SK-N-SH (cell line): ENCODE measurements around the gene LZTFL1. TPM values are rescaled to one million over a fixed set of nuclear protein-coding genes. Genes with fewer than 3 reads are reported as not detected.

Experiments
- CTCF ChIA-PET: fragments of 300-600, 350-600 bp; formaldehyde crosslinking; extraction: SDS; loops from one replicate; lab custom pipeline; 2021; lab: Yijun Ruan, JAX
- POLR2A ChIA-PET: fragments of 350-600 bp; sonication (Branson Sonifier 250); formaldehyde crosslinking; extraction: SDS; loops from one replicate; lab custom pipeline; 2020; ENCODE audit warnings: antibody characterized with exemption, inconsistent platforms; lab: Yijun Ruan, JAX
- DNase-seq: peaks from one replicate; pipeline ENCODE4 v3.0.0; 2012
- H2AFZ ChIP-seq: fragments of 200-600 bp; sonication (generic); 2 replicates; pipeline ENCODE4 v1.8.1; 2016; ENCODE audit warnings: antibody characterized with exemption, mild to moderate bottlenecking, low read depth
- H3F3A ChIP-seq: fragments of 200-600 bp; sonication (generic); replicated peaks from 2 replicates; pipeline ENCODE3; 2016; ENCODE audit warnings: antibody characterized with exemption, mild to moderate bottlenecking; ENCODE audit not compliant: insufficient read depth
- H3K27ac ChIP-seq, 2 experiments: fragments of 200-500 bp in 1 of 2; fragments of 200-600 bp in 1 of 2; sonication (Bioruptor generic) in 1 of 2; sonication (generic), shearing (Covaris generic) in 1 of 2; 2 replicates each; pipeline versions ENCODE4 v1.5.1 to v1.6.1; 2014 to 2016; ENCODE audit warnings: low read depth in 2 of 2, inconsistent platforms in 1 of 2, low read length in 1 of 2, mild to moderate bottlenecking in 1 of 2, mixed read lengths in 1 of 2
- H3K27me3 ChIP-seq: fragments of 200-600 bp; sonication (generic), shearing (Covaris generic); 2 replicates; pipeline ENCODE4 v1.6.1; 2016; ENCODE audit warnings: mixed run types; ENCODE audit not compliant: insufficient read depth
- H3K36me3 ChIP-seq, 2 experiments: fragments of 200-500 bp in 1 of 2; fragments of 200-600 bp in 1 of 2; sonication (Bioruptor generic) in 1 of 2; sonication (generic) in 1 of 2; replicated peaks in 1 of 2; 2 replicates each; pipeline versions ENCODE3 to v1.5.1; 2014 to 2016; ENCODE audit warnings: low read length in 1 of 2, mild to moderate bottlenecking in 1 of 2; ENCODE audit not compliant: insufficient read depth in 2 of 2, control insufficient read depth in 1 of 2
- H3K4me1 ChIP-seq, 2 experiments: fragments of 200-500 bp in 1 of 2; fragments of 200-600 bp in 1 of 2; sonication (Bioruptor generic) in 1 of 2; sonication (generic), shearing (Covaris generic) in 1 of 2; 2 replicates each; pipeline versions ENCODE4 v1.5.1 to v1.6.1; 2014 to 2016; ENCODE audit warnings: low read depth in 1 of 2, low read length in 1 of 2, mixed run types in 1 of 2; ENCODE audit not compliant: insufficient read depth in 2 of 2, control insufficient read depth in 1 of 2
- H3K4me2 ChIP-seq: fragments of 200-600 bp; sonication (generic), shearing (Covaris generic); 2 replicates; pipeline ENCODE4 v1.6.1; 2017; ENCODE audit warnings: mixed run types
- H3K4me3 ChIP-seq, 2 experiments: fragments of 200-500 bp in 1 of 2; fragments of 200-600 bp in 1 of 2; sonication (Bioruptor generic) in 1 of 2; sonication (generic), shearing (Covaris generic) in 1 of 2; 2 replicates each; pipeline versions ENCODE4 v1.5.1 to v1.8.1; 2014 to 2016; ENCODE audit warnings: low read depth in 2 of 2, inconsistent platforms in 1 of 2, low read length in 1 of 2, mild to moderate bottlenecking in 1 of 2, mixed read lengths in 1 of 2, moderate library complexity in 1 of 2
- H3K79me2 ChIP-seq: fragments of 200-600 bp; sonication (generic); 2 replicates; pipeline ENCODE4 v1.8.1; 2017; ENCODE audit warnings: mild to moderate bottlenecking; ENCODE audit not compliant: insufficient read depth
- H3K9ac ChIP-seq: fragments of 200-600 bp; sonication (generic); 2 replicates; pipeline ENCODE4 v1.6.1; 2017; ENCODE audit warnings: mixed run types
- H3K9me2 ChIP-seq: fragments of 200-600 bp; sonication (generic); 2 replicates; pipeline ENCODE4 v1.6.1; 2017; ENCODE audit warnings: mixed run types
- H3K9me3 ChIP-seq: fragments of 200-600 bp; sonication (generic); 2 replicates; pipeline ENCODE4 v1.6.1; 2017; ENCODE audit warnings: mixed run types, mild to moderate bottlenecking, moderate library complexity
- H4K20me1 ChIP-seq: fragments of 200-600 bp; sonication (generic); 2 replicates; pipeline ENCODE4 v1.6.1; 2017; ENCODE audit warnings: mild to moderate bottlenecking, mixed run types; ENCODE audit not compliant: insufficient read depth
- CHD2 ChIP-seq: fragments of 150-350 bp; IDR thresholded peaks from 2 replicates; pipeline ENCODE4 v1.6.1; 2018; ENCODE audit warnings: low read length; ENCODE audit not compliant: partially characterized antibody
- ELF1 ChIP-seq: IDR thresholded peaks from 2 replicates; pipeline ENCODE4 v1.4.0; 2012
- EP300 ChIP-seq, 2 experiments: IDR thresholded peaks; 2 replicates each; pipeline versions ENCODE4 v1.4.0 to v1.6.1; 2012; ENCODE audit warnings: borderline replicate concordance in 1 of 2, low read depth in 1 of 2, low read length in 1 of 2
- FOXJ3 ChIP-seq: sonication (generic); formaldehyde crosslinking; IDR thresholded peaks from 2 replicates; pipeline ENCODE4 v1.5.1; 2020; ENCODE audit warnings: mild to moderate bottlenecking, missing genetic modification reagents
- GABPA ChIP-seq: IDR thresholded peaks from 2 replicates; pipeline ENCODE4 v1.4.0; 2012; ENCODE audit warnings: low read depth, mild to moderate bottlenecking
- GATA2 ChIP-seq: sonication (generic); formaldehyde crosslinking; IDR thresholded peaks from 2 replicates; pipeline ENCODE4 v1.5.0; 2020; ENCODE audit warnings: mild to moderate bottlenecking, missing genetic modification reagents
- RCOR1 ChIP-seq: fragments of 150-350 bp; IDR thresholded peaks from 2 replicates; pipeline ENCODE4 v1.6.1; 2017; ENCODE audit warnings: antibody characterized with exemption, low read length
- SIN3A ChIP-seq: IDR thresholded peaks from 2 replicates; pipeline ENCODE4 v1.6.1; 2012; ENCODE audit warnings: low read depth, mild to moderate bottlenecking, low read length, moderate library complexity, borderline replicate concordance
- TAF1 ChIP-seq: IDR thresholded peaks from 2 replicates; pipeline ENCODE4 v1.6.1; 2012; ENCODE audit warnings: low read depth, mild to moderate bottlenecking, low read length, moderate library complexity, borderline replicate concordance
- USF2 ChIP-seq: fragments of 150-350 bp; IDR thresholded peaks from 2 replicates; pipeline ENCODE4 v1.6.1; 2017; ENCODE audit warnings: antibody characterized with exemption, low read length, low read depth, borderline replicate concordance
- WGBS: methylation state at CpG from one replicate; pipeline ENCODE4 v1.1.6; 2017; ENCODE audit warnings: low lambda C conversion rate; 5-methylcytosine and 5-hydroxymethylcytosine counted together
- polyA plus RNA-seq, 3 experiments: library from polyadenylated mRNA; depleted of rRNA; stranded (reverse); fragments of >200 nt; gene quantifications; 2 replicates each; pipeline ENCODE4 v1.2.3, GENCODE V29; 2012
- TF ChIP-seq, protein P1 (sequence below): IDR thresholded peaks from 2 replicates; pipeline ENCODE4; 2012
- TF ChIP-seq, protein P2 (sequence below): IDR thresholded peaks from 2 replicates; pipeline ENCODE4 v1.4.0; 2012; ENCODE audit warnings: low read depth, borderline replicate concordance

The LZTFL1 gene
- polyA plus RNA-seq, 1 of the 3 experiments (the other 2 are of a cell fraction) = 11.9 TPM

- ChIA-PET POLR2A (interaction anchor here (1.5 kb wide), 1 partner anchor 11 kb away, joined by 5 read pairs; the partner anchor contains the start of gene SLC6A20), CTCF (interaction anchor here (0.6 to 2.1 kb wide), 5 partner anchors 19 to 291 kb away, joined by 3 to 7 read pairs (median 4); no protein-coding TSS in a partner anchor)
- H3K9me3 ChIP-seq = no peaks in the 10 kb centered on the region
- no peaks in the 10 kb centered on the region for H3K36me3 ChIP-seq
- whole genome bisulfite sequencing = 69% methylated on average over 10 of the region's 10 CpGs
- H3K9ac ChIP-seq = no peak overlapping the region
- H3F3A ChIP-seq = no peaks in the 10 kb centered on the region
- H3K9me2 ChIP-seq = no peaks in the 10 kb centered on the region
- H2AFZ ChIP-seq = no peak overlapping the region
- H4K20me1 ChIP-seq = no peaks in the 10 kb centered on the region
- H3K4me2 ChIP-seq = no peak overlapping the region
- H3K27me3 ChIP-seq = no peaks in the 10 kb centered on the region
- no peak for TF ChIP-seq FOXJ3 (CRISPR knock-in tag)
- TF ChIP-seq, protein P1, sequence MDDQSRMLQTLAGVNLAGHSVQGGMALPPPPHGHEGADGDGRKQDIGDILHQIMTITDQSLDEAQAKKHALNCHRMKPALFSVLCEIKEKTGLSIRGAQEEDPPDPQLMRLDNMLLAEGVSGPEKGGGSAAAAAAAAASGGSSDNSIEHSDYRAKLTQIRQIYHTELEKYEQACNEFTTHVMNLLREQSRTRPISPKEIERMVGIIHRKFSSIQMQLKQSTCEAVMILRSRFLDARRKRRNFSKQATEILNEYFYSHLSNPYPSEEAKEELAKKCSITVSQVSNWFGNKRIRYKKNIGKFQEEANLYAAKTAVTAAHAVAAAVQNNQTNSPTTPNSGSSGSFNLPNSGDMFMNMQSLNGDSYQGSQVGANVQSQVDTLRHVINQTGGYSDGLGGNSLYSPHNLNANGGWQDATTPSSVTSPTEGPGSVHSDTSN = no peak
- no peak for TF ChIP-seq EP300 (IDR thresholded peaks at IDR 0.05; ENCODE audit: borderline replicate concordance in 1 of 2, low read depth in 1 of 2, low read length in 1 of 2)
- TF ChIP-seq SIN3A = no peak
- TF ChIP-seq USF2 = no peak
- no peak for TF ChIP-seq GABPA
- peak; percentile 60; the same call in 1 of the 2 replicates for TF ChIP-seq RCOR1
- DNase-seq = no peak
- H3K4me3 ChIP-seq = no peak overlapping the region
- H3K4me1 ChIP-seq = peaks cover 0 to 12% of the 10 kb centered on the region in 2 experiments; a peak in 2 of 4 replicates
- H3K27ac ChIP-seq = peak overlapping the region in 1 of 2 experiments; percentile 93; a peak in 2 of 4 replicates
- H3K79me2 ChIP-seq = no peaks in the 10 kb centered on the region
These were observed 34.0 kb downstream of the LZTFL1 start for GRCh38 chr3:45807681-45808540.

- Histone ChIP-seq H4K20me1 (no peaks in the 10 kb centered on the region), H3K9me2 (no peaks in the 10 kb centered on the region), H3K4me3 (no peak overlapping the region), H3K4me2 (no peak overlapping the region), H3K27me3 (no peaks in the 10 kb centered on the region), H2AFZ (no peak overlapping the region), H3K9me3 (no peaks in the 10 kb centered on the region), H3F3A (no peaks in the 10 kb centered on the region), H3K79me2 (no peaks in the 10 kb centered on the region)
- CTCF ChIA-PET = interaction anchor here (0.6 to 2.1 kb wide), 2 partner anchors 27 to 46 kb away, joined by 3 to 7 read pairs; no protein-coding TSS in a partner anchor
- DNase-seq = peak; percentile 78
- TF ChIP-seq ELF1 = no peak
- TF ChIP-seq CHD2 = peak; percentile 79
- TF ChIP-seq GATA2 (CRISPR knock-in tag) = peak; percentile 70; the same call in 1 of the 2 replicates
- no peak for TF ChIP-seq TAF1
- TF ChIP-seq USF2 = no peak
- peak in 1 of 2 experiments; percentile 72; a peak in 2 of 4 replicates for TF ChIP-seq EP300 (IDR thresholded peaks at IDR 0.05; ENCODE audit: borderline replicate concordance in 1 of 2, low read depth in 1 of 2, low read length in 1 of 2)
- TF ChIP-seq RCOR1 = peak; percentile 71
- TF ChIP-seq, protein P2, sequence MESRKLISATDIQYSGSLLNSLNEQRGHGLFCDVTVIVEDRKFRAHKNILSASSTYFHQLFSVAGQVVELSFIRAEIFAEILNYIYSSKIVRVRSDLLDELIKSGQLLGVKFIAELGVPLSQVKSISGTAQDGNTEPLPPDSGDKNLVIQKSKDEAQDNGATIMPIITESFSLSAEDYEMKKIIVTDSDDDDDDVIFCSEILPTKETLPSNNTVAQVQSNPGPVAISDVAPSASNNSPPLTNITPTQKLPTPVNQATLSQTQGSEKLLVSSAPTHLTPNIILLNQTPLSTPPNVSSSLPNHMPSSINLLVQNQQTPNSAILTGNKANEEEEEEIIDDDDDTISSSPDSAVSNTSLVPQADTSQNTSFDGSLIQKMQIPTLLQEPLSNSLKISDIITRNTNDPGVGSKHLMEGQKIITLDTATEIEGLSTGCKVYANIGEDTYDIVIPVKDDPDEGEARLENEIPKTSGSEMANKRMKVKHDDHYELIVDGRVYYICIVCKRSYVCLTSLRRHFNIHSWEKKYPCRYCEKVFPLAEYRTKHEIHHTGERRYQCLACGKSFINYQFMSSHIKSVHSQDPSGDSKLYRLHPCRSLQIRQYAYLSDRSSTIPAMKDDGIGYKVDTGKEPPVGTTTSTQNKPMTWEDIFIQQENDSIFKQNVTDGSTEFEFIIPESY = no peak
- TF ChIP-seq, all 33 proteins: peak for 4
- Histone ChIP-seq H3K9ac (no peak overlapping the region), H3K4me1 (peaks cover 0 to 12% of the 10 kb centered on the region in 2 experiments; a peak in 2 of 4 replicates), H3K36me3 (no peaks in the 10 kb centered on the region), H3K27ac (peak overlapping the region in 1 of 2 experiments; percentile 93; a peak in 2 of 4 replicates)
- POLR2A ChIA-PET = interaction anchor here (0.9 to 1.5 kb wide), 2 partner anchors 10 to 34 kb away, joined by 3 to 5 read pairs; partner anchors contain the start of genes LZTFL1 and SLC6A20
- 56% methylated on average over 3 of the region's 3 CpGs for WGBS
These were observed 34.8 kb downstream of the LZTFL1 start for GRCh38 chr3:45807133-45807532.
